GM12801 (cell line): ENCODE results near the gene FAM98B.

Experiments
- CTCF ChIP-seq: IDR thresholded peaks from one replicate; pipeline ENCODE4 v1.5.1; 2011; ENCODE audit warnings: control low read depth; ENCODE audit not compliant: insufficient read length; ENCODE audit errors: extremely low read depth

FAM98B gene

DNA sequence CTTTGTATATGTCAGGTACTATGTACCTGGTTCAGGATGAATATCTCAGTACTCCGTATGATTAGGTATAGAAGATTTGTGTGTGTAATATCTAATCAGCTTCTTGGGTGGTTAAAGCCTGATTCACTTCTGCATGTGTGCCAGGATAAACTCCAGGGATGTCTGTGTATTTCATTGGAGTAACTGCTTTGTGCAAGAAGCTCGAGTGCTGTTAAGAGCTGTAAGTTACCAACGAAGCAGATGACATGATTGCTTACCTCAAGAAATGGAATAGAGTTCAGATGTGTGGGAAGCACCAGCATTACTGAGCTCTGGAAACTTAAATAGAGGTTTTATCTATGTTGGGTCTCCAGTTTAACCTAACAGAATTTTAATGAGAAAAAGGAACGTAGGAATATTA is 23.7 kb downstream of the FAM98B start:
- no peak for TF ChIP-seq CTCF

DNA sequence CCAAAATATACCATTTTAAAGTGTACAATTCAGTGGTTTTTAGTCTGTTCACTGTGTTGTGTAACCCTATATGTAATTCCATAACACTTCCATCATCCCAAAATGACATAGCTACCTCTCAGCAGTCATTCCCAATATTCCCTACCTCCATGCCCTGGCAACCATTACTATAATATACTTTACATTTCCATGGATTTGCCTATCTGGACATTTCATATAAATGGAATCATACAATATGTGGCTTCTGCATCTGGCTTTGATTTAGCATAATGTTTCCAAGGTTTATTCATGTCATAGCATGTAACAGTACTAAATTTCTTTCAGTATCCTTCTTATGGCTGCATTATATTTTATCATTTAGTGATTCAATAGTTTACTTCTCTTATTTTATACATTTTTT is 25.3 kb downstream of the FAM98B start:
- no peak for TF ChIP-seq CTCF

- no peak for TF ChIP-seq CTCF
Observed at GRCh38 chr15:38479756-38480155, 25.8 kb downstream of the FAM98B start.

- no peak for TF ChIP-seq CTCF
Observed at GRCh38 chr15:38481113-38481512, 27.2 kb downstream of the FAM98B start.

- no peak for TF ChIP-seq CTCF
Observed at GRCh38 chr15:38481761-38482160, 27.8 kb downstream of the FAM98B start.

DNA sequence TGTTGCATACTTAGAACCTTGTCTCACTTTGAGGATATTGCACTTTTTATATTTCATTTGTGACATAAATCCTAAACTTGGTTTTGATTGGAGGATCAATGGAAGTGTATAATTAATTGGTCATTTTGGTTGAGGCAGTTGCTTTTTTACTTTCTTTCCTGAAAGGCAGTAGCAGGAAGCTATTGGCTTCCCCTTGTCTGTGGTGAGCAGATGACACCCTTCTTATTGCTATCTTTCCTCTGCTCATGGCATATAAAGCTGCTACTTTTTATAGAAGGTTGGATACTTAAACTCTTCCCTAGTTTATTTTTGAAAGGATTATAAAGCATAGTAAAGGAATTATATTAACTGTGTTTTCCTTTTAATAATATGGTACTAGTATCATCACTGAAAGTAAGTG is 28.6 kb downstream of the FAM98B start:
- no peak for TF ChIP-seq CTCF

- TF ChIP-seq CTCF: no peak
Observed at GRCh38 chr15:38486936-38487335, 33.0 kb downstream of the FAM98B start.

GRCh38 chr15:38487378-38487777 is 33.5 kb downstream of the FAM98B start:
- TF ChIP-seq CTCF: no peak
